Fibroblast of lung (primary cell): ENCODE results near the gene CFAP61.

Experiments
- EZH2 ChIP-seq: IDR thresholded peaks from 2 replicates; pipeline ENCODE4 v1.5.1; 2012; ENCODE audit warnings: low read length, control low read depth, mild to moderate bottlenecking; ENCODE audit errors: missing control alignments
- TF ChIP-seq, protein P1 (sequence below), 2 donors: IDR thresholded peaks in 1 of 2; conservative IDR thresholded peaks in 1 of 2; 1 replicate in 1 of 2; 2 replicates in 1 of 2; pipeline ENCODE4 v1.5.1; 2011 to 2012; ENCODE audit warnings: low read length in 2 of 2, control low read depth in 1 of 2, inconsistent platforms in 1 of 2, low read depth in 1 of 2, mild to moderate bottlenecking in 1 of 2

DNA sequence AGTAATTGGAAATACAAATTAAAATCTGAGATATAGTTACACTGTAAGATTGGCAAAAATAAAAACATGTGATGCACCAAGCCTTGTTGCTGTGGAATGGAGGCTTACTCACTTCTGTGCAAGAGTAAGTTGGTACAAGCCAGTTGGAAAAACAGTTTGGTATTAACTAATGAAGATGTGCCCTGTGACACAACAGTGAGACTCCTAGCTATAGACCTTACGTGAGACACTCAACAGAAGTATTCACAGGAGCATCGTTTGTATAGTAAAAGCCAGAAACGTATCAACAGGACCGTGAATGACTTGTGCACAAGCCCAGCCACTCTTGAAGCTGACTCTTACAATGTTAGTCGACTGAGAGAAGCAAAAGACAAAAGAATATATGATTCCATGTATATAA lies 20.5 kb upstream of the CFAP61 start:
- TF ChIP-seq, protein P1, sequence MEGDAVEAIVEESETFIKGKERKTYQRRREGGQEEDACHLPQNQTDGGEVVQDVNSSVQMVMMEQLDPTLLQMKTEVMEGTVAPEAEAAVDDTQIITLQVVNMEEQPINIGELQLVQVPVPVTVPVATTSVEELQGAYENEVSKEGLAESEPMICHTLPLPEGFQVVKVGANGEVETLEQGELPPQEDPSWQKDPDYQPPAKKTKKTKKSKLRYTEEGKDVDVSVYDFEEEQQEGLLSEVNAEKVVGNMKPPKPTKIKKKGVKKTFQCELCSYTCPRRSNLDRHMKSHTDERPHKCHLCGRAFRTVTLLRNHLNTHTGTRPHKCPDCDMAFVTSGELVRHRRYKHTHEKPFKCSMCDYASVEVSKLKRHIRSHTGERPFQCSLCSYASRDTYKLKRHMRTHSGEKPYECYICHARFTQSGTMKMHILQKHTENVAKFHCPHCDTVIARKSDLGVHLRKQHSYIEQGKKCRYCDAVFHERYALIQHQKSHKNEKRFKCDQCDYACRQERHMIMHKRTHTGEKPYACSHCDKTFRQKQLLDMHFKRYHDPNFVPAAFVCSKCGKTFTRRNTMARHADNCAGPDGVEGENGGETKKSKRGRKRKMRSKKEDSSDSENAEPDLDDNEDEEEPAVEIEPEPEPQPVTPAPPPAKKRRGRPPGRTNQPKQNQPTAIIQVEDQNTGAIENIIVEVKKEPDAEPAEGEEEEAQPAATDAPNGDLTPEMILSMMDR (conservative IDR thresholded peaks at IDR 0.05 in 1 of 2, IDR thresholded peaks at IDR 0.05 in 1 of 2; ENCODE audit: low read depth in 1 of 2, low read length in 2 of 2), result no peak
- no peak for TF ChIP-seq EZH2
